Measurements from ENCODE around the gene HSPD1.

GRCh38 chr2:197446844-197447243 is 52.8 kb downstream of the HSPD1 start:
- no peak for TF ChIP-seq CTCF (IDR thresholded peaks at IDR 0.05)
- TF ChIP-seq TEAD4 (CRISPR knock-in tag; IDR thresholded peaks at IDR 0.05), result no peak
- no peak for TF ChIP-seq ELF4 (CRISPR knock-in tag; IDR thresholded peaks at IDR 0.05; ENCODE audit: low read depth)
